GM06990 (cell line): ENCODE measurements around the gene ASIC3.

Experiments used
- DNase-seq: peaks from one replicate; pipeline ENCODE4 v3.0.0-alpha.2; 2011; ENCODE audit not compliant: insufficient read length; ENCODE audit errors: extremely low read depth
- H3K27me3 ChIP-seq: replicated peaks from 2 replicates; pipeline ENCODE4 v1.6.0; 2011; ENCODE audit warnings: low read length; ENCODE audit not compliant: control insufficient read depth, insufficient read depth
- H3K36me3 ChIP-seq: 2 replicates; pipeline ENCODE4 v1.5.1; 2011; ENCODE audit warnings: low read length; ENCODE audit not compliant: control insufficient read depth, insufficient read depth
- H3K4me3 ChIP-seq: replicated peaks from 2 replicates; pipeline ENCODE4 v1.5.1; 2011; ENCODE audit warnings: low read depth, mild to moderate bottlenecking, control low read depth, low read length
- TF ChIP-seq, protein P1 (sequence below): IDR thresholded peaks from 2 replicates; pipeline ENCODE4 v1.5.1; 2011; ENCODE audit warnings: low read length, control low read depth, mild to moderate bottlenecking, inconsistent platforms; ENCODE audit not compliant: insufficient read depth, poor library complexity, severe bottlenecking

ASIC3 gene

DNA sequence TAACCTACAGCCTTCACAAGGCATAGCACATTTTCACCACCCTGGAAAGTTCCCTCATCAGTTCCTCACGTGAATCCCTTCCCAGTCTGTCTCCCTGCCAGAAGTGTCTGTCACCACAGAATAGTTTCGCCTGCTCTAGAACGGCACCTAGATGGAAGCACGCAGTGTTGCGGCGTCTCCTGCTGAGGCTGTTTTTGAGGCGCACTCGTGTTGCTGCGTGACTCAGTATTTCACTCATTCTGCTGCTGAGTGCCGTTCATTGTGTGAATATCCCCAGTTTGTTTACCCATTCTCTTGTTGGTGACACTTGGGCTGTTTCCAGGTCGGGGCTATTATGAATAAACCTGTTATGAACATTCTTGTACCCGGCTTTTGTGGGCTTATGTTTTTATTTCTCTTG is 44.8 kb upstream of the ASIC3 start:
- TF ChIP-seq, protein P1, sequence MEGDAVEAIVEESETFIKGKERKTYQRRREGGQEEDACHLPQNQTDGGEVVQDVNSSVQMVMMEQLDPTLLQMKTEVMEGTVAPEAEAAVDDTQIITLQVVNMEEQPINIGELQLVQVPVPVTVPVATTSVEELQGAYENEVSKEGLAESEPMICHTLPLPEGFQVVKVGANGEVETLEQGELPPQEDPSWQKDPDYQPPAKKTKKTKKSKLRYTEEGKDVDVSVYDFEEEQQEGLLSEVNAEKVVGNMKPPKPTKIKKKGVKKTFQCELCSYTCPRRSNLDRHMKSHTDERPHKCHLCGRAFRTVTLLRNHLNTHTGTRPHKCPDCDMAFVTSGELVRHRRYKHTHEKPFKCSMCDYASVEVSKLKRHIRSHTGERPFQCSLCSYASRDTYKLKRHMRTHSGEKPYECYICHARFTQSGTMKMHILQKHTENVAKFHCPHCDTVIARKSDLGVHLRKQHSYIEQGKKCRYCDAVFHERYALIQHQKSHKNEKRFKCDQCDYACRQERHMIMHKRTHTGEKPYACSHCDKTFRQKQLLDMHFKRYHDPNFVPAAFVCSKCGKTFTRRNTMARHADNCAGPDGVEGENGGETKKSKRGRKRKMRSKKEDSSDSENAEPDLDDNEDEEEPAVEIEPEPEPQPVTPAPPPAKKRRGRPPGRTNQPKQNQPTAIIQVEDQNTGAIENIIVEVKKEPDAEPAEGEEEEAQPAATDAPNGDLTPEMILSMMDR: no peak
- Histone ChIP-seq H3K4me3 (no peak overlapping the region), H3K27me3 (no peaks in the 10 kb centered on the region), H3K36me3 (no peaks in the 10 kb centered on the region)
- DNase-seq: no peak

DNA sequence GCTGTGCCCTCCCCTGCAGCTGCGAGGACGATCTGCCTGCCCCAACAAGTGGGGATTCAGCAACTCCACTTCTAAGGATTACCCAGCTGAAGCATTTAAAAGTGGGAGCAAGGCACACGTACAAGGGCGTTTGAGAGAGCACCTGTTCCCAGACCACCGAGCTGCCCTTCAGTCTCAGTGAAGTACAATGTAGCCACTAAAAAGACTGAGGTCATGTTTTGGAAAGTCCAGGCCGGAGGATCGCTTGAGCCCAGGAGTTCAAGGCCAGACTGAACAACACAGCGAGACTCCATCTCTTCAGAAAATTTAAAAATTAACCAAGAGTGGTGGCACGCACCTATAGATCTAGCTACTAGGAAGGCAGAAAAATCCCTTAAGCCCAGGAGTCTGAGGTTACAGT is 42.8 kb upstream of the ASIC3 start:
- Histone ChIP-seq H3K4me3 (no peak overlapping the region), H3K27me3 (no peaks in the 10 kb centered on the region), H3K36me3 (no peaks in the 10 kb centered on the region)
- no peak for DNase-seq
- TF ChIP-seq, protein P1: no peak

DNA sequence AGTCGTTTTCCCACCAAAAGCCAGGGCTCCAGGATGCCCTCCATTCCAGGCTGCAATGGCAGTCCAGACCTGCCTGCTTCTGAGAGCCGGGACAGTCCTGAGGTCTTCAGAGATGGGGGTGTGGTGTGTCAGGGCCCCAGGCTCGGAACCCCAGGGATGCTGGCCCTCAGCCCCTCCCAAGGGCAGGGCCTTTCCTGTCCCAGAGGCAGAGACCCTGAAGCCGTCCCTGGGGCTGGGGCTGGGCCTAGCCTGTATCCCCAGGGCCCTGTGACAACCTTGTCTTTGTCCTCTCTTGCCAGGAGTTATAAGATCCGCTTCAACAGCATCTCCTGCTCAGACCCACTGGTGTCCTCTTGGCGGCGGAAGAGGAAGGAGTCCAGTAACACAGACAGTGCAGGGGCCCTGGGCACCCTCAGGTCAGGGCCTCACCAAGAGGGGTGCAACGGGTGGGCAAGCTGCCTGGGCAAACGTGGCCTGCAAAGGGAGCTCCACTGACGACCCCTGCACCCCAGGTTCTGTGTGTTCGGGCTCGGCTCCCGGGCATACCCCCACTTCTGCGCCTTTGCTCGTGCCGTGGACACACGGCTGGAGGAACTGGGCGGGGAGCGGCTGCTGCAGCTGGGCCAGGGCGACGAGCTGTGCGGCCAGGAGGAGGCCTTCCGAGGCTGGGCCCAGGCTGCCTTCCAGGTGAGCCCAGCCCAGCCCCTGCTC is 41.6 kb upstream of the ASIC3 start:
- no peak overlapping the region for H3K4me3 ChIP-seq
- H3K36me3 ChIP-seq: no peaks in the 10 kb centered on the region
- TF ChIP-seq, protein P1: no peak
- no peaks in the 10 kb centered on the region for H3K27me3 ChIP-seq
- DNase-seq: no peak

DNA sequence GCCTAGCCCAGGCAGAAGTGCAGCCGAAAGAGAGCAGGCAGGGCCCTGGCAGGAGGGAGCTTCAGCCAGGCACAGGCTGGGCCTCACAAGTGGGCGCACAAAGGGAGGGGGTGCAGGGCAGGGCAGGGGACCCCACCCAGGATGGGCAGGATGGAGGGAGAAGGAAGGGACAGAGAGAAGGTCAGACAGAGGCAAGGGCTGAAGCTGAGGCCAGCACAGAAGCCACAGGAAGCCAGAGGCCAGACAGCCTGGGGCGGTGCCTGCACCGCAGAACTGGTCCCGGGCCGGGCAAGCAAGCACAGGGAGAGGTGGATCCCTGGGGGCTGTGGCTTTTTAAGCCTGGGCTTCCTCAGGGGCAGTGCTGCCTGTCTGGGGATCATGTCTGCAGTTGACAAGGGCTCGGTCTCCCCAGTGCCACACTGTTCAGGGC is 40.8 kb upstream of the ASIC3 start:
- Histone ChIP-seq H3K36me3 (no peaks in the 10 kb centered on the region), H3K27me3 (no peaks in the 10 kb centered on the region), H3K4me3 (no peak overlapping the region)
- TF ChIP-seq, protein P1: no peak
- DNase-seq: no peak

DNA sequence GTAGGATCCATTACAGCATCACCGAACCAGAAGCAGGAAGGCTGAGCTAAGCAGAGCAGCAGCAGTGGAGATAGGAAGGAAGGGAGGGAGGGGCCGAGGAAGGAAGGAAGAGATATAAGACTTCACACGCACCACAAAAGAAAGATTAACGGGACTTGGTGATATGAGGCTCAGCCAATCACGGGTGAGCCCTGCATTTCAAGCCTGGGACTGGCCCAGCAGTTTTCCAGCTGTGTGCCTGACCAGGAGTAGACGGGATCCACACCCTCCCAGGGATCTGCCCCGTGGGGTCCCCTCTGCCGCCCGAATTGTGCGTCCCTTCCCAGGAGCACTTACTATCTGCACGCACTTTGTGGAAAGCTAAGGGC is 40.2 kb upstream of the ASIC3 start:
- no peak for DNase-seq
- Histone ChIP-seq H3K4me3 (no peak overlapping the region), H3K36me3 (no peaks in the 10 kb centered on the region), H3K27me3 (no peaks in the 10 kb centered on the region; the same call in 1 of the 2 replicates)
- TF ChIP-seq, protein P1: no peak
